ENCODE results near the gene PDGFC.

GRCh38 chr4:156786713-156787112, 184.9 kb downstream of the PDGFC start:
- TF ChIP-seq RAD21 (CRISPR knock-in tag; IDR thresholded peaks at IDR 0.05) (no peak), MAX (IDR thresholded peaks at IDR 0.05) (no peak), POLR2AphosphoS5 (IDR thresholded peaks at IDR 0.05; ENCODE audit: low read depth, low read length) (no peak), ZNF562 (CRISPR knock-in tag; IDR thresholded peaks at IDR 0.05; ENCODE audit: borderline replicate concordance) (no peak), ZNF577 (CRISPR knock-in tag; IDR thresholded peaks at IDR 0.05; ENCODE audit: borderline replicate concordance, low read depth) (no peak), CTCF (CRISPR knock-in tag; IDR thresholded peaks at IDR 0.05) (no peak), IRF2 (CRISPR knock-in tag; IDR thresholded peaks at IDR 0.05) (no peak), ZBTB49 (CRISPR knock-in tag; IDR thresholded peaks at IDR 0.05; ENCODE audit: borderline replicate concordance) (no peak), SPEN (CRISPR knock-in tag; IDR thresholded peaks at IDR 0.05; ENCODE audit: low read depth) (no peak), KIAA2018 (CRISPR knock-in tag; IDR thresholded peaks at IDR 0.05; ENCODE audit: borderline replicate concordance) (no peak), ZBTB4 (CRISPR knock-in tag; IDR thresholded peaks at IDR 0.05; ENCODE audit: borderline replicate concordance) (no peak), NPAS2 (CRISPR knock-in tag; IDR thresholded peaks at IDR 0.05; ENCODE audit: borderline replicate concordance) (no peak), MBD4 (IDR thresholded peaks at IDR 0.05; ENCODE audit: borderline replicate concordance, low read length) (no peak)

Measured in HepG2 (cell line).